G401 (cell line): ENCODE measurements around the gene SCD. TPM values are rescaled to one million over a fixed set of nuclear protein-coding genes. Genes with fewer than 3 reads are reported as not detected.
"Not testable (repeated sequence)": the region's sequence is repeated elsewhere in the genome, so short reads cannot be mapped to it uniquely, and the experiment has no call there.

ENCODE experiments used
- DNase-seq: peaks from one replicate; pipeline ENCODE4 v3.0.0-alpha.2; 2015; ENCODE audit warnings: low spot score
- in situ Hi-C: cut with HindIII; loops from 2 replicates; pipeline ENCODE4 v1.10.0; 2016; ENCODE audit warnings: low sequenced_read_pairs, mixed read lengths
- total RNA-seq: library from RNA; depleted of rRNA; stranded (reverse); fragments of >200 nt; shearing (Covaris generic); gene quantifications from 2 replicates; pipeline ENCODE4 v1.2.3, GENCODE V29; 2014; rRNA removed

SCD gene
- total RNA-seq, 1 experiment from 2014 or later: 607 TPM

GRCh38 chr10:100376656-100377055, 29.6 kb downstream of the SCD start:
- in situ Hi-C loops, DNase-seq: not testable (repeated sequence)

GRCh38 chr10:100377830-100378229, 30.8 kb downstream of the SCD start:
- DNase-seq: no peak
- in situ Hi-C loops: no loop called here

- no peak for DNase-seq
- in situ Hi-C loops: no loop called here
These were observed 33.4 kb downstream of the SCD start for GRCh38 chr10:100380400-100380799.

GRCh38 chr10:100382553-100382952, 35.5 kb downstream of the SCD start:
- DNase-seq: no peak
- in situ Hi-C loops: no loop called here

GRCh38 chr10:100383251-100383650, 36.2 kb downstream of the SCD start:
- in situ Hi-C loops: no loop called here
- DNase-seq: no peak

GRCh38 chr10:100391163-100392002, 44.4 kb downstream of the SCD start:
- in situ Hi-C loops: no loop called here
- DNase-seq: no peak

GRCh38 chr10:100392686-100393003, 45.6 kb downstream of the SCD start:
- in situ Hi-C loops: no loop called here
- no peak for DNase-seq

GRCh38 chr10:100395626-100396025, 48.6 kb downstream of the SCD start:
- DNase-seq: no peak

GRCh38 chr10:100396605-100397004, 49.6 kb downstream of the SCD start:
- in situ Hi-C loops: no loop called here
- no peak for DNase-seq

More at GRCh38 chr10:100395626-100396025, 48.6 kb downstream of the SCD start:
- in situ Hi-C loops: no loop called here

- DNase-seq: no peak
- in situ Hi-C loops: no loop called here
These were observed 54.7 kb downstream of the SCD start for GRCh38 chr10:100401631-100402328.

GRCh38 chr10:100403734-100404133, 56.7 kb downstream of the SCD start:
- DNase-seq: peak; percentile 18
- in situ Hi-C loops: no loop called here

- no peak for DNase-seq
- in situ Hi-C loops: no loop called here
These were observed 66.1 kb downstream of the SCD start for GRCh38 chr10:100413173-100413572.

Other genes starting within 250 kb of the SCD start
- 39.0 TPM in 2 replicates for gene ERLIN1, start 161.2 kb upstream of the SCD start, total RNA-seq
- gene CHUK, start 117.6 kb upstream of the SCD start, total RNA-seq: 16.5 and 30.8 TPM in 2 replicates
- gene CWF19L1, start 79.6 kb upstream of the SCD start, total RNA-seq: 38.6 and 46.6 TPM in 2 replicates
- 101 and 129 TPM in 2 replicates for gene BLOC1S2, start 60.6 kb upstream of the SCD start, total RNA-seq
- not detected in 2 replicates for gene PKD2L1, start 17.0 kb upstream of the SCD start, total RNA-seq
- 0.44 TPM in 1 of 2 replicates, not detected in the other for gene WNT8B, start 115.8 kb downstream of the SCD start, total RNA-seq
- 1.1 and 3.9 TPM in 2 replicates for gene SEC31B, start 172.6 kb downstream of the SCD start, total RNA-seq
- gene NDUFB8, start 182.6 kb downstream of the SCD start, total RNA-seq: 251 and 267 TPM in 2 replicates
- 6.3 and 13.9 TPM in 2 replicates for gene HIF1AN, start 188.7 kb downstream of the SCD start, total RNA-seq